ENCODE results near the gene MS4A8. TPM values are rescaled to one million over a fixed set of nuclear protein-coding genes. Genes with fewer than 3 reads are reported as not detected.
"Not testable (repeated sequence)": the region's sequence is repeated elsewhere in the genome, so short reads cannot be mapped to it uniquely, and the experiment has no call there.

The MS4A8 gene
- total RNA-seq, 1 donor from 2014 or later, result not detected

DNA sequence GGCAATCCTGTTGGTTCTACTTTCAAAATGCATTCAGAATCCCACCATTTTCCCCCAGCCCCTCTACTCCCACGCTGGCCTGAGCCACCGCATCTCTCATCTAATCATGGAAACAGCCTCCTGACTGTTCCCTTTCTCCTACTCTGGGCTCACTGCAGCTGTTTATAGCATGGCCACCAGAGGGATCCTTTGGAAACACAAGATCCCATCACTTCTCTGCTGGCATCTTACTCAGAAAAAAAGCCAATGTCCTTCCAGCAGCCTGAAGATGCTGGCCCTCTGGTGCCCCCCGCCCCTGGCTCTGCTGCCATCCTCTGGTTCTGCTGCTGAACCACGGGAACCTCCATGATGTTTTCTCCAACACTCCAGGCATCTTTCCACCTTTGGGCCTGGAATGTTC is 11.1 kb downstream of the MS4A8 start:
- Mint-ChIP-seq H3K27ac (ENCODE audit: unreplicated experiment) (no peak overlapping the region), H3K36me3 (ENCODE audit: unreplicated experiment) (no peaks in the 10 kb centered on the region), H3K4me3 (ENCODE audit: unreplicated experiment) (no peak overlapping the region), H3K9me3 (ENCODE audit: unreplicated experiment) (no peaks in the 10 kb centered on the region), H3K4me1 (ENCODE audit: unreplicated experiment) (no peaks in the 10 kb centered on the region), H3K27me3 (ENCODE audit: unreplicated experiment) (peaks cover 4% of the 10 kb centered on the region)
- no peak for DNase-seq (ENCODE audit: extremely low spot score, unreplicated experiment)
- TF ChIP-seq, protein P1, sequence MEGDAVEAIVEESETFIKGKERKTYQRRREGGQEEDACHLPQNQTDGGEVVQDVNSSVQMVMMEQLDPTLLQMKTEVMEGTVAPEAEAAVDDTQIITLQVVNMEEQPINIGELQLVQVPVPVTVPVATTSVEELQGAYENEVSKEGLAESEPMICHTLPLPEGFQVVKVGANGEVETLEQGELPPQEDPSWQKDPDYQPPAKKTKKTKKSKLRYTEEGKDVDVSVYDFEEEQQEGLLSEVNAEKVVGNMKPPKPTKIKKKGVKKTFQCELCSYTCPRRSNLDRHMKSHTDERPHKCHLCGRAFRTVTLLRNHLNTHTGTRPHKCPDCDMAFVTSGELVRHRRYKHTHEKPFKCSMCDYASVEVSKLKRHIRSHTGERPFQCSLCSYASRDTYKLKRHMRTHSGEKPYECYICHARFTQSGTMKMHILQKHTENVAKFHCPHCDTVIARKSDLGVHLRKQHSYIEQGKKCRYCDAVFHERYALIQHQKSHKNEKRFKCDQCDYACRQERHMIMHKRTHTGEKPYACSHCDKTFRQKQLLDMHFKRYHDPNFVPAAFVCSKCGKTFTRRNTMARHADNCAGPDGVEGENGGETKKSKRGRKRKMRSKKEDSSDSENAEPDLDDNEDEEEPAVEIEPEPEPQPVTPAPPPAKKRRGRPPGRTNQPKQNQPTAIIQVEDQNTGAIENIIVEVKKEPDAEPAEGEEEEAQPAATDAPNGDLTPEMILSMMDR (IDR thresholded peaks at IDR 0.05), result no peak

DNA sequence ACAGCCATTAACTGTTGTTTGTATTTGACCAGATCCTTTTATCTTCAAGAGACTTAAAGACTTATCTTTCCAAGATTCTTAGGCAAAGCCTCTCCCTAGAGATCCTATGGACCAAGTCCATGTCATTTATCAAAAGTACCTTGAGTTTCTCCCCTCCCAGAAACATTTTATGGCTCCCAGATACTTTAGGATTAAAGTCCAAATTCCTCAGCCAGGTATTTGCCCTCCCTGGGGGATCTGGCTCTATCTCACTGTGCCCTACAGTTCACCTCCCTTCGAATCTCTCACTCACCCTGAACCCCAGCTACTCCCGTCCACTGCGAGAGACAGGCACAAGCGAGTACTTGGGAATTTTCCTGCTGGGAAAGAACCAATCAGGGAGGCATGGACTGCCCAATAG is 11.9 kb downstream of the MS4A8 start:
- DNase-seq (ENCODE audit: extremely low spot score, unreplicated experiment), result no peak
- no peaks in the 10 kb centered on the region for H3K4me1 Mint-ChIP-seq (ENCODE audit: unreplicated experiment)

DNA sequence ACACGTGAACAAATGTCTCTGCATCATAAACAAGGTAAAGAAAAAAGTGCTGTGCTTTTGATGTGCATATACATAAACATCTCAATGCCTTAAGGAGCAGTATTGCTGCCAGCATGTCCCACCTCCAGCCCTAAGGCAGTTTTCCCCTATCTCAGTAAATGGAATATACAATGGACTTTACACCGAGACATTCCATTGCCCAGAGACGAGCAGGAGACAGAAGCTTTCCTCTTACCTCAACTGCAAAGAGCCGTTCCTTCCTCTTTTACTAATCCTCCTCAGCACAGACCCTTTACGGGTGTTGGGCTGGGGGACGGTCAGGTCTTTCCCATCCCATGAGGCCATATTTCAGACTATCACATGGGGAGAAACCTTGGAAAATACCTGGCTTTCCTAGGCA is 14.0 kb downstream of the MS4A8 start:
- H3K36me3 Mint-ChIP-seq (ENCODE audit: unreplicated experiment); H3K9me3 Mint-ChIP-seq (ENCODE audit: unreplicated experiment); DNase-seq (ENCODE audit: extremely low spot score, unreplicated experiment); H3K27me3 Mint-ChIP-seq (ENCODE audit: unreplicated experiment); H3K4me1 Mint-ChIP-seq (ENCODE audit: unreplicated experiment); H3K4me3 Mint-ChIP-seq (ENCODE audit: unreplicated experiment); H3K27ac Mint-ChIP-seq (ENCODE audit: unreplicated experiment): not testable (repeated sequence)

More for the DNA sequence above, 11.9 kb downstream of the MS4A8 start:
- no peak overlapping the region for H3K27ac Mint-ChIP-seq (ENCODE audit: unreplicated experiment)
- no peaks in the 10 kb centered on the region for H3K9me3 Mint-ChIP-seq (ENCODE audit: unreplicated experiment)
- TF ChIP-seq, protein P1 (IDR thresholded peaks at IDR 0.05), result no peak
- no peak overlapping the region for H3K4me3 Mint-ChIP-seq (ENCODE audit: unreplicated experiment)
- H3K36me3 Mint-ChIP-seq (ENCODE audit: unreplicated experiment), result no peaks in the 10 kb centered on the region
- H3K27me3 Mint-ChIP-seq (ENCODE audit: unreplicated experiment), result peaks cover 4% of the 10 kb centered on the region

GRCh38 chr11:60717956-60718355 is 18.5 kb downstream of the MS4A8 start:
- no peaks in the 10 kb centered on the region for H3K9me3 Mint-ChIP-seq (ENCODE audit: unreplicated experiment)
- no peaks in the 10 kb centered on the region for H3K36me3 Mint-ChIP-seq (ENCODE audit: unreplicated experiment)
- no peak overlapping the region for H3K27ac Mint-ChIP-seq (ENCODE audit: unreplicated experiment)
- TF ChIP-seq, protein P1 (IDR thresholded peaks at IDR 0.05), result no peak
- no peak for DNase-seq (ENCODE audit: extremely low spot score, unreplicated experiment)
- H3K4me3 Mint-ChIP-seq (ENCODE audit: unreplicated experiment), result no peak overlapping the region
- H3K27me3 Mint-ChIP-seq (ENCODE audit: unreplicated experiment), result peaks cover 11% of the 10 kb centered on the region
- H3K4me1 Mint-ChIP-seq (ENCODE audit: unreplicated experiment), result no peaks in the 10 kb centered on the region

DNA sequence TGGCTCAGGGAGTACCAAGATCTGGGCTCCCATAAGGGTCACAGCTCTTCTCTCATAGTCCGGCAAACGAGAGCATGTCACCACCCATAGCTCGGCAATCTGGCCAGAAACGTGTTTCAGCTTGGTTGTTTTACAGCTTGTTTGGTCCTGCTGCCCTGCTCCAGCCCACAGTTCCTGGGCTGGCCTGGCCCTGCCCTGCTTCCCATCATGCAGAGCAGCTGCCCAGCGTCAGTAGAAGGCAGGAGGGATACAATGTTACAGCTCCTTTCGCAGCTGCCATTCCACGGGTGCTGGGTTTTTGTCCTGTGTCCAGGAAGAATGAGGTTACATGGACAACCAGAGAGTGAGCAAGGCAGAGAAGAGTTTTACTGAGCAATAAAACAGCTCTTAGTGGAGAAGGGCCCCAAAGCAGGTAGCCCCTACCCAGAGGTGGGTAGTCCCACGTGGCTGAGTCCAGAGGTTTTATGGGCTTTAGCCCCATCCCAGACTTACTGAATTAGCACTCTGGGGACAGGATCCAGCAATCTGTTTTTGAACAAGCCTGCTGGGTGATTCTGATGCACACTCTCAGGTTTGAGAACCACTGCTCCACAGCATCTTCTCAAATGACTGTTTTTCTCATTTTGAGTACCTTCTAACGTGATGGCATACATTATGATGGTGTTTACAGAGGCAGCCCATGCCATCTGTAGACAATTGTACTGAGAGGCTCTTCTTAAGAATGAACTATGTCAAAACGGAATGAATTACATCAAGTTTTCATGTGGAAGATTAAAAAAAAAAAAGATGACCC is 19.3 kb downstream of the MS4A8 start:
- TF ChIP-seq, protein P1 (IDR thresholded peaks at IDR 0.05), result no peak
- no peak overlapping the region for H3K27ac Mint-ChIP-seq (ENCODE audit: unreplicated experiment)
- peaks cover 11% of the 10 kb centered on the region for H3K27me3 Mint-ChIP-seq (ENCODE audit: unreplicated experiment)
- H3K9me3 Mint-ChIP-seq (ENCODE audit: unreplicated experiment), result no peaks in the 10 kb centered on the region
- no peaks in the 10 kb centered on the region for H3K36me3 Mint-ChIP-seq (ENCODE audit: unreplicated experiment)
- H3K4me1 Mint-ChIP-seq (ENCODE audit: unreplicated experiment), result no peaks in the 10 kb centered on the region
- DNase-seq (ENCODE audit: extremely low spot score, unreplicated experiment), result no peak
- H3K4me3 Mint-ChIP-seq (ENCODE audit: unreplicated experiment), result no peak overlapping the region

Data from osteocyte (in vitro differentiated cells).